Measurements from ENCODE around the gene EFHD1. TPM values are rescaled to one million over a fixed set of nuclear protein-coding genes. Genes with fewer than 3 reads are reported as not detected.
A peak's percentile ranks its signal among the peaks of the same experiment; 100 is the strongest.
"Not testable (repeated sequence)": the region's sequence is repeated elsewhere in the genome, so short reads cannot be mapped to it uniquely, and the experiment has no call there.

EFHD1 gene
- total RNA-seq, 1 donor from 2014 or later: not detected

DNA sequence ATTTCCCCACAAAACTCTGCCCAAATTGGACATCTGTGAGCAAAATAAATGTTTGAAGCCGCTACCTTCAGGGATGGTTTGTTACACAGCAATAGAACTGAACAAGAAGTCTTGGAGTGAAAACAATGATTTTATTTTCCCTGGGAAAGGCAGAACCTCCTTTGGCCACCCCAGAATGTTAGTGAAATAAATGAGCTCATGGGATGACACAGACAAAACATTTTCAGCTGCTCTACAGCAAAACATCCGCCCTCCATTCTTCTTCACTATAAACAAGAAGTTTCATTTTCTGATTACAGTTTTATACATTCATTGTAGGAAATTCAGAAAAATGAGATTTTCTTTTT is 4.3 kb upstream of the EFHD1 start:
- Mint-ChIP-seq H3K27ac (no peak overlapping the region), H3K9me3 (no peaks in the 10 kb centered on the region), H3K4me1 (peaks cover 5% of the 10 kb centered on the region), H3K4me3 (no peak overlapping the region), H3K36me3 (ENCODE audit: low read depth) (no peaks in the 10 kb centered on the region), H3K27me3 (peaks cover 35% of the 10 kb centered on the region)
- no peak for ATAC-seq (ENCODE audit: low read depth)
- CTCF ChIA-PET: no interaction called here
- intact Hi-C loops (cut with micrococcal nuclease): no loop called here
- TF ChIP-seq, protein P1, sequence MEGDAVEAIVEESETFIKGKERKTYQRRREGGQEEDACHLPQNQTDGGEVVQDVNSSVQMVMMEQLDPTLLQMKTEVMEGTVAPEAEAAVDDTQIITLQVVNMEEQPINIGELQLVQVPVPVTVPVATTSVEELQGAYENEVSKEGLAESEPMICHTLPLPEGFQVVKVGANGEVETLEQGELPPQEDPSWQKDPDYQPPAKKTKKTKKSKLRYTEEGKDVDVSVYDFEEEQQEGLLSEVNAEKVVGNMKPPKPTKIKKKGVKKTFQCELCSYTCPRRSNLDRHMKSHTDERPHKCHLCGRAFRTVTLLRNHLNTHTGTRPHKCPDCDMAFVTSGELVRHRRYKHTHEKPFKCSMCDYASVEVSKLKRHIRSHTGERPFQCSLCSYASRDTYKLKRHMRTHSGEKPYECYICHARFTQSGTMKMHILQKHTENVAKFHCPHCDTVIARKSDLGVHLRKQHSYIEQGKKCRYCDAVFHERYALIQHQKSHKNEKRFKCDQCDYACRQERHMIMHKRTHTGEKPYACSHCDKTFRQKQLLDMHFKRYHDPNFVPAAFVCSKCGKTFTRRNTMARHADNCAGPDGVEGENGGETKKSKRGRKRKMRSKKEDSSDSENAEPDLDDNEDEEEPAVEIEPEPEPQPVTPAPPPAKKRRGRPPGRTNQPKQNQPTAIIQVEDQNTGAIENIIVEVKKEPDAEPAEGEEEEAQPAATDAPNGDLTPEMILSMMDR (IDR thresholded peaks at IDR 0.05): no peak
- POLR2A ChIA-PET: no interaction called here
- DNase-seq: no peak

DNA sequence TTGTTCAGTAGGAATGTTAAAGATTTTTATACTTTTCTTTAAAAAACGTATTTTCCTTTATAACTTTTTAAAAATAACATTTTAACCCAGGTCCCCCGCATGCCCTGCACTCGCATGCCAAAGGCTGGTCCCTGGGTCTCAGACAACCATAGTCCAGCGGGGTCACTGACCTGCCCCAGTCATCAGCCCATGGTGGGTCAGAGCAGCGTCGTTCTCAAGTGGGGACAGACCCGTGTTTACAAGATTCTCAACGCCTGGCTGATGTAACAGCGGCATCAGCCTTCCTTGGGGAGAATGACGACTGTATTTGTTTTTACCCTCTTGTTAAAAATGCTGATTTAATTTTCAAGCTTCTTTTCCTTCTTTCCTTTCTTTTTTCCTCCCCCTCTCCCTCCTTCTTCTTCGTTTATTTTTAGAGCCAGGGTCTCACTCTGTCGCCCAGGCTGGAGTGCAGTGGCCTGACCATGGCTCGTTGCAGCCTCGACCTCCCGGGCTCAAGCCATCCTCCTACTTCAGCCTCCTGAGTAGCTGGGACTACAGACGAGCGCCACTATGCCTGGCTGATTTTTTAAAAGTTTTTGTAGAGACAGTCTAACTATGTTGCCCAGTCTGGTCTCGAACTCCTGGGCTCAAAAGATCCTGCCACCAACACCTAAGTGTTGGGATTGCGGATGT is 1.0 kb upstream of the EFHD1 start:
- intact Hi-C loops (cut with micrococcal nuclease): no loop called here
- Mint-ChIP-seq H3K4me3 (peak overlapping the region; percentile 45), H3K9me3 (no peaks in the 10 kb centered on the region), H3K27me3 (peaks cover 37% of the 10 kb centered on the region), H3K27ac (no peak overlapping the region), H3K36me3 (ENCODE audit: low read depth) (no peaks in the 10 kb centered on the region), H3K4me1 (peaks cover 8% of the 10 kb centered on the region)
- ChIA-PET POLR2A (no interaction called here), CTCF (no interaction called here)
- no peak for DNase-seq
- ATAC-seq (ENCODE audit: low read depth): no peak
- TF ChIP-seq, protein P1 (IDR thresholded peaks at IDR 0.05): no peak

DNA sequence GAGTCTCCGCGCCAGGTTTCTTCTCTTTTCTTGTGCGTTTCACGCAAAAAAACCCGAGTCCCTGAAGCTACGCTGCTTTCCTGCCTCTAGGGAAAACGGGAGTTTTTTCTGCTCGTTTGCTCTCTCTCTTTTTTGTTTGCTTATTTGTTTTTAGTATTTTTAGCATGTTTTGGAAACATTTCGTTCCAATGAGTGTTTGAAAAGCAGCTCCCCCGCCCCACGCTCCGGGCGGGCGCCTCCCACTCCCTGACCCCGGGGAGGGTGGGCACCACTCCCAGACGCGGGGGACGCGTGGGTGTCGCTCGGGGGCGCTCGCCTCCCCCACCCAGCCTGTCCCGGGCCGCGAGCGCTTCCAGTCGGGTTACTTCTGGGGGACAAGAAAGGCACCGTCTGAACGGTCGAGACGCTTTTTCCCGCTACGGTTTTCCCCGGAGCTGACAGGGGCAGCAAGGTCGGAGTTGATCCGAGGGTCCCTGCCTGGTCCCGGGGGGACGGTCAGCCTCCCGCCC is 446 bp upstream of the EFHD1 start:
- ChIA-PET CTCF (interaction anchor here (1.0 kb wide), 1 partner anchor 22 kb away, joined by 4 read pairs; no protein-coding TSS in a partner anchor), POLR2A (no interaction called here)
- H3K27me3 Mint-ChIP-seq: peaks cover 38% of the 10 kb centered on the region
- no peak for DNase-seq
- no peaks in the 10 kb centered on the region for H3K36me3 Mint-ChIP-seq (ENCODE audit: low read depth)
- H3K27ac Mint-ChIP-seq: no peak overlapping the region
- no peaks in the 10 kb centered on the region for H3K9me3 Mint-ChIP-seq
- intact Hi-C loops (cut with micrococcal nuclease): no loop called here
- ATAC-seq (ENCODE audit: low read depth): no peak
- peaks cover 8% of the 10 kb centered on the region for H3K4me1 Mint-ChIP-seq
- TF ChIP-seq, protein P1 (IDR thresholded peaks at IDR 0.05): no peak
- peak overlapping the region; percentile 45 for H3K4me3 Mint-ChIP-seq

DNA sequence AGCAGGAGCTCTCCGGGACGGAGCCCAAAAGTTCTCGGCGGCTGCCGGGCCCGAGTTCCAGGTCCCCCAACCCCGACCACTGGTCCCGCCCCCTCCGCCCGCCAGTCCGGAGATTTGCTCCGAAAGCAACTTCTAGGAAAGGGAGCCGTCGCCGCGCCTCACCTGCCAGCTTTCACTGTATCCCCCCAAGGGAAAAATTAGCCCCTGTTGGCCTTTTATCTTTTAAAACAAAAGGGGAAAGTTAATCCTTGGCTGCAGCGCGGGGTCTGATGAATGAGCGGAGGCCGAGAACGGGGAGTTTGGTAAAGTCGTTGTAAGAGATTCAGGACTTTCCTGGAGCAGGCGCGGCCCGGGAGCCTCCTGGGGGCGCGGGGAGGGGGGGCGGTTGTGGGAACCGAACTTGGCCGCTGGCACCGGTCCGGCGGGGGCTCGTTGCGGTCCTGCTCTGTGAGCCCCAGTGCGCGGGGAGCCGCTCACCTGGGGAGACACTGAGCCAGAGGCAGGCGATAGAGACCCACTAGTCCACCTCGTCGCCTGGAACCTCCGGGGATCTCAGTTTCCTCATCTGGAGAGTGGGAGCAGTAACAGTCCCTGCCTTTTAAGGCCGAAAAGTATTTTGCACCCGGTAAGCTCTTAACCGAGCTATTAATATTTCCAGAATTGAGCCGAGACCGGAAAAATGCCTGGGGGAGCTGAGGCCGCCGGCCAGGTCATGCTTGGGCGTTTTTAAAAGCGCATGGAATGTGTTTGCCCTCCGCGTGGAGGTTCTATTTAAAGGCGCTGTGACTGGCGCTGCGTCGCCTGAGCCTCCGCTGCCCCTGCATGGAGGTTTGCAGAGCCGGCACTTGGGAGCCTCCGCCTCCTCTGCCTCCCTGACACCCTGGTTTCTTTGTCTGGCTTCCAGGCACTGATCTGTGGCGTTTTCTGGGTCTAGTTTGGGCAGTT is 1.1 kb downstream of the EFHD1 start:
- H3K4me3 Mint-ChIP-seq: peak overlapping the region; percentile 44
- no peaks in the 10 kb centered on the region for H3K9me3 Mint-ChIP-seq
- no peaks in the 10 kb centered on the region for H3K36me3 Mint-ChIP-seq (ENCODE audit: low read depth)
- CTCF ChIA-PET: interaction anchor here (1.0 kb wide), 1 partner anchor 24 kb away, joined by 4 read pairs; no protein-coding TSS in a partner anchor
- no peak overlapping the region for H3K27ac Mint-ChIP-seq
- intact Hi-C loops (cut with micrococcal nuclease): no loop called here
- TF ChIP-seq, protein P1 (IDR thresholded peaks at IDR 0.05): no peak
- peaks cover 8% of the 10 kb centered on the region for H3K4me1 Mint-ChIP-seq
- H3K27me3 Mint-ChIP-seq: peaks cover 39% of the 10 kb centered on the region
- POLR2A ChIA-PET: interaction anchor here (0.6 kb wide), 1 partner anchor 113 kb away, joined by 7 read pairs; no protein-coding TSS in a partner anchor
- no peak for DNase-seq
- ATAC-seq (ENCODE audit: low read depth): no peak

DNA sequence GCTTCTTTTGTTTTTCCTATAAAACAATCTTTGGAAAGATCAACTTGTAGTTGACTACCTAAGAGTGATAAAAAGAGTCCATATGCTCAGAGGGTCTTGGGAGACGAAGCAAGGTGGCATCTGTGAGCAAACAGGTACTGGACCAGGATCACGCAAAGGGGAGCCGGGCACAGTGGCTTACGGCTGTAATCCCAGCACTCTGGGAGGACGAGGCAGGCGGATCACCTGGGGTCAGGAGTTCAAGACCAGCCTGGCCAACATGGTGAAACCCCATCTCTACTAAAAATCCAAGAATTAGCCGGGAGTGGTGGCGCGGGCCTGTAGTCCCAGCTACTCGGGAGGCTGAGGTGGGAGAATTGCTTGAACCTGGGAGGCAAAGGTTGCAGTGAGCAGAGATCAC is 2.0 kb downstream of the EFHD1 start:
- ATAC-seq (ENCODE audit: low read depth); H3K36me3 Mint-ChIP-seq (ENCODE audit: low read depth); POLR2A ChIA-PET: not testable (repeated sequence)

More for the DNA sequence above, 2.0 kb downstream of the EFHD1 start:
- H3K4me1 Mint-ChIP-seq; DNase-seq; CTCF ChIA-PET; H3K9me3 Mint-ChIP-seq; H3K4me3 Mint-ChIP-seq; intact Hi-C loops (cut with micrococcal nuclease); H3K27ac Mint-ChIP-seq: not testable (repeated sequence)
- H3K27me3 Mint-ChIP-seq: peaks cover 36% of the 10 kb centered on the region

All from activated B cell treated with CpG ODN at 0.5 μM for 24 hours (primary cell).